A549 (cell line): ENCODE results near the gene ZG16B.

Experiments used
- BHLHE40 ChIP-seq: IDR thresholded peaks from 2 replicates; pipeline ENCODE4 v1.6.1; 2012; ENCODE audit warnings: low read depth, low read length, inconsistent platforms
- CEBPB ChIP-seq, 2 experiments: fragments of >200 bp in 1 of 2; sonication (Bioruptor Twin) in 1 of 2; formaldehyde crosslinking in 1 of 2; IDR thresholded peaks; 2 replicates each; pipeline ENCODE4 v1.6.1; 2012 to 2016
- CHD2 ChIP-seq: fragments of 150-350 bp; IDR thresholded peaks from 2 replicates; pipeline ENCODE4 v1.6.1; 2014; ENCODE audit warnings: low read length; ENCODE audit not compliant: partially characterized antibody
- CTCF ChIP-seq: fragments of >200 bp; sonication (Bioruptor Twin); formaldehyde crosslinking; IDR thresholded peaks from 3 replicates; pipeline ENCODE4 v1.5.1; 2016
- EP300 ChIP-seq, 2 experiments: fragments of >200 bp; sonication (Bioruptor Twin); formaldehyde crosslinking; IDR thresholded peaks; 2 replicates in 1 of 2; 3 replicates in 1 of 2; pipeline ENCODE4 v1.6.1; 2016 to 2017
- JUN ChIP-seq, 2 experiments: fragments of >200 bp; sonication (Bioruptor Twin); formaldehyde crosslinking; IDR thresholded peaks; 2 replicates in 1 of 2; 3 replicates in 1 of 2; pipeline ENCODE4 v1.6.1; 2016 to 2017
- NFE2L2 ChIP-seq: fragments of 150-350 bp; conservative IDR thresholded peaks from 2 replicates; pipeline ENCODE4 v1.6.1; 2014; ENCODE audit warnings: low read length
- PBX3 ChIP-seq: IDR thresholded peaks from 2 replicates; pipeline ENCODE4 v1.6.1; 2012
- POLR2A ChIP-seq: IDR thresholded peaks from 2 replicates; pipeline ENCODE4 v1.6.1; 2012; ENCODE audit warnings: mild to moderate bottlenecking, low read length
- TF ChIP-seq, protein P1 (sequence below): fragments of 150-350 bp; IDR thresholded peaks from 2 replicates; pipeline ENCODE4 v1.6.1; 2014; ENCODE audit warnings: low read depth, mild to moderate bottlenecking, low read length

GRCh38 chr16:2866431-2866830 is 36.3 kb downstream of the ZG16B start:
- TF ChIP-seq, protein P1, sequence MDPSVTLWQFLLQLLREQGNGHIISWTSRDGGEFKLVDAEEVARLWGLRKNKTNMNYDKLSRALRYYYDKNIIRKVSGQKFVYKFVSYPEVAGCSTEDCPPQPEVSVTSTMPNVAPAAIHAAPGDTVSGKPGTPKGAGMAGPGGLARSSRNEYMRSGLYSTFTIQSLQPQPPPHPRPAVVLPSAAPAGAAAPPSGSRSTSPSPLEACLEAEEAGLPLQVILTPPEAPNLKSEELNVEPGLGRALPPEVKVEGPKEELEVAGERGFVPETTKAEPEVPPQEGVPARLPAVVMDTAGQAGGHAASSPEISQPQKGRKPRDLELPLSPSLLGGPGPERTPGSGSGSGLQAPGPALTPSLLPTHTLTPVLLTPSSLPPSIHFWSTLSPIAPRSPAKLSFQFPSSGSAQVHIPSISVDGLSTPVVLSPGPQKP = no peak
- TF ChIP-seq JUN (IDR thresholded peaks at IDR 0.05) (no peak), PBX3 (no peak), CEBPB (IDR thresholded peaks at IDR 0.05) (no peak), CTCF (no peak), NFE2L2 (no peak), POLR2A (no peak), BHLHE40 (no peak), EP300 (IDR thresholded peaks at IDR 0.05) (no peak), CHD2 (no peak)
